CD4-positive, alpha-beta T cell treated with Interleukin-6 at 100 ng/mL for 8 hours (primary cell): Measurements from ENCODE around the gene ARIH2.

Source experiments
- DNase-seq: peaks from one replicate; pipeline ENCODE4 v3.0.0-alpha.2; 2020; ENCODE audit warnings: mixed read lengths, low spot score

Gene ARIH2

DNA sequence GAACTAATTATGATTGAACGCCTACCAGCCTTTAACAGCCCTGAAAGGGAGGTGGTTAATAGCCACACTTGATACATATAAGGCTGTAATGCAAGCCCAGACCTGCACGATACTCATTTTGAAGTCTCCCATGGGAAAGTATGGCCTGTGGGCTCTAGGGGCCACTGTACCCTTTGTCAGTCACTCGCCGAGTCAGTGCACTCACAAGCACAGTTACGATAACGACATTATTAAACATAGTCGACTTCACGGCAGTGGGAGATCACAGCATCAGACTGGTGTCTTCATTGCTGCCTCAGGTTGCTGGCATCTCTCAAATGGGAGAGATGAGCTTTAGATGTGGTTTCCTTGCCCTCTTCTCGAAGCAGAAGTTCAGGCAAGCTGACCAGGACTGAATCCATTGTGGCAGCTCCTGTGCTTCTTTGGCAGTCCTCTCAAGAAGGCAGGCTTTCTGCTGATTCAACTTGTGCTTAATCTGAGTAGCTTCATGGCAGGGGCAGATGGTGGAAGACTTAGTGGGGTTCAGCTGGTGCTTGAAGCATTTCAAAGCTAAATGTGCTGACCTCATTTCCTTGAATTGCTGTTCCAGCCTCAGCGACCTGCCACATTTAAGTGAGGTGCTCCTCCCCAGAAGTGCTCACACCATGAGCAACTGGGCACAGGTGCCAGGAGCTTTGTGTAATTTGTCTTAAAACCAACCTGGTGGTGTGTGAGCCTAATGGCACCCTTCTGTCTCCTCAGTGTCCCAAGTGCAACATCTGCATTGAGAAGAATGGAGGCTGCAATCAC is 55.6 kb downstream of the ARIH2 start:
- DNase-seq: no peak

DNA sequence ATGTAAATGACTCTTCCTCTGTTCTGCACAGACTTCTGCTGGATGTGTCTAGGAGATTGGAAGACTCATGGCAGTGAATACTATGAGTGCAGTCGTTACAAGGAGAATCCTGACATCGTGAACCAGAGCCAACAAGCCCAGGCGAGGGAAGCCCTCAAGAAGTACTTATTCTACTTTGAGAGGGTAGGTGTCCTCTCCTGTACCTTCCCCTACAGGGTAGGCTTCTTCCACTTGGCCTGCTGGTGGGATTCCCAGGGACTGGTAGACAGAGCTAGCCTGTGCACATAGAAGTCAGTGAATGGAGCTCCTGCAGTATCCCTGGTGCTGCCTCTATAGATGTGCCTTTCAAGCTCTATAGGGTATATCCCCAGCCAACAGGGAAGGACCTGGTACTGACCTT is 60.8 kb downstream of the ARIH2 start:
- DNase-seq: no peak

DNA sequence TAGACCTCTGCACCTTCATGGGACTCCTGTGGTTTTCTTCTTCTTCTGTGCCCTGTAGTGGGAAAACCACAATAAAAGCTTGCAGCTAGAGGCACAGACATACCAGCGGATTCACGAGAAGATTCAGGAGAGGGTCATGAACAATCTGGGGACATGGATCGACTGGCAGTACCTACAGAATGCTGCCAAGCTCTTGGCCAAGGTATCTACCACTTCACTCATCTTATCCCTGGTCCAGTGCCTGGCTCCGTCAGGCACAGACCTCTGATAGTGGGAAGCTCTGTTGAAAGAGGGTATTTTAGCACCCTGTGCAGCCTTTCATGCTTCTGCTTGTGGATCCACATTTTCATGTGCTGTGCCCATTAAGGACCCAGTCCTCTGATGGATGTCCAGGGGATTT is 61.7 kb downstream of the ARIH2 start:
- no peak for DNase-seq

GRCh38 chr3:48982016-48982415 is 63.4 kb downstream of the ARIH2 start:
- no peak for DNase-seq

- DNase-seq: no peak
These were observed 64.0 kb downstream of the ARIH2 start for GRCh38 chr3:48982686-48983085.

- no peak for DNase-seq
These were observed 64.5 kb downstream of the ARIH2 start for GRCh38 chr3:48983096-48983495.

DNA sequence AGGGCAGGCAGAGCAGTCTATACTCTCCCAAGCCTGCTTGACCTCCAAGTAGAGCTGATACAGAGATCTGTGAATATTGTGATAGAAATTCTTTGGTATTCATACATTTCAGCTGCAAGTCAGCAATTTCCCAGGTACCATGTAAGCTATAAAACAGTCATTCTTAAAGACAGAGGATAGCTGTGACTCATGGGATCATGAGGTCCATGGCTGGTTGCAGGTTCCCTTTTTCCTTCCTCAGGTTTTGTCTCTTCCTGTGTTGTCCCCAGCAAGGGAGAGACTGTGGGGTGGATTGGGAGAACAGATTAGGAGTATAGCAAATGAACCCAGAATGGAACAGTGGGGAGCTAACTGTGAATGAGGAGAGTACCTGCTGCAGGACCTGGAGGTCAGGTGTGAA is 66.0 kb downstream of the ARIH2 start:
- DNase-seq: no peak

- DNase-seq: no peak
These were observed 67.3 kb downstream of the ARIH2 start for GRCh38 chr3:48985831-48986376.

- DNase-seq: no peak
These were observed 70.6 kb downstream of the ARIH2 start for GRCh38 chr3:48989126-48989795.

DNA sequence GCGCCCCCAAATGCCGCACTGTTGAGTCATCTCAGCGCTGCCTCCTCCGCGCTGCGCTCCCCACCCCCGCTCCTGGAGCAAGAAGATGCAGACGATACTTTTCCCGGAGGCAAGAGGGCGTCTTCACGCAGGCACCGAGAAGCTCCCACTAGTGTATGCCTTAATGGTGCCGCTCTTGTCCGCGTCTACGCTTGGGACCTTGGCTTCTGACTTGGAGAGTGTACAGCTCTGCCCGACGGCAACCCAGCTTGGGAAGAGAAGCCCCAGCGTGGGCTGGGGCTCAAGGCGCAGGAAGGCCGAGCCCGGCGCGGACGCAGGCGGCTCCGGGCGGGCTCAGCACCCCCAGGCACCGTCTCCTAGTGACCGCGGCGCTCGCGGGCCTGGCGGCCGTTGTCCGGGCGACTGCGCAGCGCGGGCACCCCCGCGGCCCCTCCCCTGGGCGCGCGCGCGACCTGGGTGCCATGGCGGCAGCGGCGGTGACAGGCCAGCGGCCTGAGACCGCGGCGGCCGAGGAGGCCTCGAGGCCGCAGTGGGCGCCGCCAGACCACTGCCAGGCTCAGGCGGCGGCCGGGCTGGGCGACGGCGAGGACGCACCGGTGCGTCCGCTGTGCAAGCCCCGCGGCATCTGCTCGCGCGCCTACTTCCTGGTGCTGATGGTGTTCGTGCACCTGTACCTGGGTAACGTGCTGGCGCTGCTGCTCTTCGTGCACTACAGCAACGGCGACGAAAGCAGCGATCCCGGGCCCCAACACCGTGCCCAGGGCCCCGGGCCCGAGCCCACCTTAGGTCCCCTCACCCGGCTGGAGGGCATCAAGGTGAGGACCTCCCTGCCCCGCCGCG is 71.4 kb downstream of the ARIH2 start, which contains the start of gene P4HTM:
Gene P4HTM (plus strand): TSS at position 446 of the 840 bp plus-strand sequence. CDS start 16 bp downstream, at position 462.
- DNase-seq: peak; percentile 71

DNA sequence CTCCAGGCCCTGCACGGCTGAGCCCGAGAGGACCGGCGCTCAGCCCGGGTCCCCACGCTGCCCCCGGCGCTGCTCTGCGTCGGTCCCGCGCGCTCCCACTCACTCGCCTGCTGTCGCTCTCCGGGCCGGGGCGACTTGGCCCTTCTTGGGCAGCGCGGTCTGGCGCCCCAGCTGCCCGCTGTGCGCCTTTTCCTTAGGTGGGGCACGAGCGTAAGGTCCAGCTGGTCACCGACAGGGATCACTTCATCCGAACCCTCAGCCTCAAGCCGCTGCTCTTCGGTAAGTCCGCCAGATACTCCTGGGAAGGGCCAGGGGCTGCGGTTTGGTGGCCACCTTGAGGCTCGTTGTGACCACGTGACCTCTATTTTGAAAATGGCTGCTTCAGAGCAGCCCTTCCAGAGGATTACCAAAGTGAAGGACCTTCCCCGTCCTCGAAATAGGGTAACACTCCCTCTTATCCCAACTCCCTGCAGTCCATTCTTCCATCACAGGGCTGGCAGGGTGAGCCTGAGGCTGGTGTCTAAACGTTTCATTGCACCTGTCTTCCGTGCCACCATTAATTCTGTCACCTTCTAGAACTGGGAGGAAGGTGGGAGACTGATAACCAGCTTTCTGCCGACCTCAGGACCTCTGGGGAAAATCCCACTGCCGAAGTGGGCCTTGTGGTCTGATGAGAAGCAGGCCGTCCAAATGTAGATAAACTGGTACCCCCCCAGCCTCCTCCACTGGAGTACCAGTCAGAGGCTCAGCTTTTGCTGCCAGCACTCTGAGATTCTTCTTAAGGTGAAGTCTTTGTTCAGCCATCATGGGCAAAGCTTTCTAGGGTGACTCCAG is 72.2 kb downstream of the ARIH2 start:
- peak; percentile 27 for DNase-seq

- no peak for DNase-seq
These were observed 73.4 kb downstream of the ARIH2 start for GRCh38 chr3:48991851-48992545.

GRCh38 chr3:48993834-48994233 is 75.2 kb downstream of the ARIH2 start:
- no peak for DNase-seq

DNA sequence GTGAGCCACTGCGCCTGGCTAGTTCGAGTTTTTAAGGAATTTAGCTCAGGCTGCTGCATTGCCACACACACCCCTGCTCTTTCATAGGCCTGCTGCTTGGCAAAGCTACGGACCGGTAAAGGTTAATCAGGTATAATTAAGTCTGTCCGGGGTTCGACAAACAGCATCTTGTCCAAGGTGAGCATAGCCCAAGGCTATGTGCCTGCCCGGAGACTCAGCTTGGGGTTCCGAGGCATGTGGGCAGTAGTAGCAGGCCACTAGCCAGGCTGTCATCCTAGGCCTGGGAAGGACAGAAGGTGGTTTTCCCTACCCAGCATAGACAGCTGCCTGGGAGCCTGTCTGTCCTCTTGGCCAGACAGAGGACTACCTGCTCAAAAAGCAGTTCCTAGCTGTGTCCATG is 78.0 kb downstream of the ARIH2 start:
- DNase-seq: no peak

DNA sequence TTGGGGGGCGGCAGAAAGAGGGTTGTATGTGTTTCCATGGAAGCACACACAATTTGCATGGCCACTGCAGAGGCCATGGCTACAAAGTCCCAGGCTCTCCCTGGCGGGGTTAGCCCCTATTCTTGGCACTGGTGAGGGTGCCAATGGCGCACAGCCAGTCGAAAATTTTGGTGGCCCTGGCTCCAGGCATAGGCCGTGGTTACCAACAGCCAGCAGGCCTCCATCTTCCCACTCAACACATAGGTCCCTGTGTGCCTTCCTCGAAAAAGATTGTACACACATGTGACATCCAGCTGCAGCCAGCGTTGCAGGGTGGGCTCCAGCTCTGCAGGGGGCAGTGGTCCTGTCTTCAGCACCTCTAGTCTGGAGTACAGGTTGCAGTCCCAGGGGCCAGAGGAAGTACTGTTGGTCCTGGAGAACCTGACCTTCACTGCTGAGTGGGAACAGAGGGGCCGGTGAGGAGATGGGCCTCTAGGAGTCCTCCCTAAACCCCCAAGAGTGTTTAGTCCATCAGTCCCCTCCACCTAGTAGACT is 78.5 kb downstream of the ARIH2 start:
- no peak for DNase-seq

GRCh38 chr3:48997714-48998637 is 79.3 kb downstream of the ARIH2 start:
- no peak for DNase-seq

- no peak for DNase-seq
These were observed 80.6 kb downstream of the ARIH2 start for GRCh38 chr3:48999085-48999858.

DNA sequence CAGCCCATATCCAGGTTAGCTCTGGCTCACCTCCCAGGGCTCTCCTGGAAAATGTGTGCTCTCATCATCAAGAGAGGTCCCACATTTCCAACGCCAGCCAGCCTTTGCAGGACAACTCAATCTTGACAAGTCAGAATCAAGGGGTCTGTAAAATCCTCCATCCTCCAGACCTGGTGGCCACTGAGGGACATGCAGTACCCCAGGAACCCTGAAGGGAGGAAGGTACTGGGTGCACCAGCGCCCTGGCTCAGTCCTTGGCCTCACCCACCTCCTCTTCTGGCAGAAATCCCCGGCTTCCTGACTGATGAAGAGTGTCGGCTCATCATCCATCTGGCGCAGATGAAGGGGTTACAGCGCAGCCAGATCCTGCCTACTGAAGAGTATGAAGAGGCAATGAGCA is 82.5 kb downstream of the ARIH2 start:
- no peak for DNase-seq
